BLaER1 (cell line): ENCODE results near the gene GCLM.

Experiments
- H3K27ac ChIP-seq: shearing (Covaris generic); formaldehyde crosslinking; 2 replicates; pipeline ENCODE4 v1.8.1; 2022
- H3K27me3 ChIP-seq: shearing (Covaris generic); formaldehyde crosslinking; 2 replicates; pipeline ENCODE4 v1.8.1; 2022
- H3K36me3 ChIP-seq: shearing (Covaris generic); formaldehyde crosslinking; 2 replicates; pipeline ENCODE4 v1.8.1; 2022
- H3K4me1 ChIP-seq: shearing (Covaris generic); formaldehyde crosslinking; 2 replicates; pipeline ENCODE4 v1.8.1; 2022
- H3K4me2 ChIP-seq: shearing (Covaris generic); formaldehyde crosslinking; 2 replicates; pipeline ENCODE4 v1.8.1; 2022
- H3K4me3 ChIP-seq: shearing (Covaris generic); formaldehyde crosslinking; 2 replicates; pipeline ENCODE4 v1.8.1; 2022
- H3K9ac ChIP-seq: shearing (Covaris generic); formaldehyde crosslinking; 2 replicates; pipeline ENCODE4 v1.8.1; 2022
- H3K9me3 ChIP-seq: shearing (Covaris generic); formaldehyde crosslinking; 2 replicates; pipeline ENCODE4 v1.8.1; 2022
- H4K20me1 ChIP-seq: shearing (Covaris generic); formaldehyde crosslinking; 2 replicates; pipeline ENCODE4 v1.8.1; 2022
- Cebpa-rat ChIP-seq: shearing (Covaris generic); IDR thresholded peaks from 2 replicates; pipeline ENCODE4 v1.8.1; 2022

GCLM gene

DNA sequence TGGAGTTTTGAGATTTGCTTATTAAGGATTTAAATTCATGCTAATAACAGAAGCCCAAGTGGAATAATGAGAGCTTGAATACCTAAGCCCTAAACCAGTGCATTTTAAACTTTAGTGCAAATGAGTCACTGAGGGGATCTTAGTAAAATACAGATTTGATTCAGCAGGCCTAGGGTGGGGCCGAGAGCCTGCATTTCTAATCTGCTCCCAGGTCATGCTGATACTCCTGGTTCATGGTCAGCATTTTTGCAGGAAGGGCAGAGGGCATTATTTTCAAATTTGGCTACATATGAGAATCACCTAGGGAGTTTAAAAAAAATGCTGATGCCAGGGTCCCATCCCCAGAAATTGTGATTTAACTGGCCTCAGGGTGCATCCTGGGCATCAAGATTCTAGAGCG, 69.5 kb downstream of the GCLM start:
- Histone ChIP-seq H3K4me2 (peak overlapping the region; percentile 72; the same call in 1 of the 2 replicates), H3K27me3 (no peaks in the 10 kb centered on the region), H3K4me1 (peaks cover 57% of the 10 kb centered on the region), H4K20me1 (no peaks in the 10 kb centered on the region), H3K9me3 (peaks cover 27% of the 10 kb centered on the region), H3K9ac (no peak overlapping the region), H3K27ac (peak overlapping the region; percentile 55; the same call in 1 of the 2 replicates), H3K4me3 (no peak overlapping the region), H3K36me3 (no peaks in the 10 kb centered on the region)
- no peak for TF ChIP-seq Cebpa-rat

- Histone ChIP-seq H3K4me3 (no peak overlapping the region), H3K4me1 (peaks cover 52% of the 10 kb centered on the region), H4K20me1 (no peaks in the 10 kb centered on the region), H3K9ac (no peak overlapping the region), H3K4me2 (no peak overlapping the region), H3K27ac (no peak overlapping the region), H3K9me3 (peaks cover 31% of the 10 kb centered on the region), H3K27me3 (no peaks in the 10 kb centered on the region), H3K36me3 (no peaks in the 10 kb centered on the region)
- TF ChIP-seq Cebpa-rat: no peak
Measured at GRCh38 chr1:93839307-93839706, 69.9 kb downstream of the GCLM start.

GRCh38 chr1:93837961-93838360, 71.3 kb downstream of the GCLM start:
- peaks cover 45% of the 10 kb centered on the region for H3K9me3 ChIP-seq
- H3K4me2 ChIP-seq: no peak overlapping the region
- no peak overlapping the region for H3K27ac ChIP-seq
- no peak overlapping the region for H3K4me3 ChIP-seq
- H3K36me3 ChIP-seq: no peaks in the 10 kb centered on the region
- TF ChIP-seq Cebpa-rat: no peak
- H3K27me3 ChIP-seq: no peaks in the 10 kb centered on the region
- H3K9ac ChIP-seq: no peak overlapping the region
- H4K20me1 ChIP-seq: no peaks in the 10 kb centered on the region
- H3K4me1 ChIP-seq: peaks cover 39% of the 10 kb centered on the region
